ENCODE data around the gene FBLIM1.
A peak's percentile ranks its signal among the peaks of the same experiment; 100 is the strongest.
"Not testable (repeated sequence)": the region's sequence is repeated elsewhere in the genome, so short reads cannot be mapped to it uniquely, and the experiment has no call there.

Gene FBLIM1

GRCh38 chr1:15825800-15826199 lies 67.2 kb downstream of the FBLIM1 start:
- DNase-seq, result no peak

GRCh38 chr1:15826810-15827507 lies 68.4 kb downstream of the FBLIM1 start:
- DNase-seq, result no peak

GRCh38 chr1:15827567-15827966 lies 69.0 kb downstream of the FBLIM1 start:
- DNase-seq, result not testable (repeated sequence)

GRCh38 chr1:15828931-15829330 lies 70.3 kb downstream of the FBLIM1 start:
- DNase-seq, result not testable (repeated sequence)

GRCh38 chr1:15830258-15830657 lies 71.7 kb downstream of the FBLIM1 start:
- DNase-seq, result no peak

- DNase-seq, result peak; percentile 49
Measured at GRCh38 chr1:15833069-15833679, 74.6 kb downstream of the FBLIM1 start.

- no peak for DNase-seq
Measured at GRCh38 chr1:15833842-15834405, 75.3 kb downstream of the FBLIM1 start.

- peak; percentile 89 for DNase-seq
Measured at GRCh38 chr1:15834406-15835204, 76.0 kb downstream of the FBLIM1 start.

- no peak for DNase-seq
Measured at GRCh38 chr1:15835205-15835740, 76.7 kb downstream of the FBLIM1 start.

GRCh38 chr1:15835741-15836510 lies 77.3 kb downstream of the FBLIM1 start:
- DNase-seq, result peak; percentile 100

Data from stimulated activated CD4-positive, alpha-beta T cell treated with anti-CD3 and anti-CD28 coated beads, Interleukin-4, amount 100 ng/mL, for 24 hours (primary cell).